T47D (cell line): ENCODE data around the gene VPREB1.
A peak's percentile ranks its signal among the peaks of the same experiment; 100 is the strongest.
"Not testable (repeated sequence)": the region's sequence is repeated elsewhere in the genome, so short reads cannot be mapped to it uniquely, and the experiment has no call there.

ENCODE experiments used
- DNase-seq, 2 experiments: peaks; one replicate each; pipeline versions ENCODE4 v3.0.0 to v3.0.0-alpha.2; 2011 to 2012; ENCODE audit warnings: low read depth in 1 of 2, low spot score in 1 of 2
- JUND ChIP-seq: IDR thresholded peaks from 2 replicates; pipeline ENCODE4 v1.6.1; 2012; ENCODE audit warnings: low read depth
- in situ Hi-C: cut with HindIII; loops from 2 replicates; pipeline ENCODE4 v1.10.0; 2016; ENCODE audit warnings: low sequenced_read_pairs, low pct_unique_long_range_greater_than_20kb

VPREB1 gene

DNA sequence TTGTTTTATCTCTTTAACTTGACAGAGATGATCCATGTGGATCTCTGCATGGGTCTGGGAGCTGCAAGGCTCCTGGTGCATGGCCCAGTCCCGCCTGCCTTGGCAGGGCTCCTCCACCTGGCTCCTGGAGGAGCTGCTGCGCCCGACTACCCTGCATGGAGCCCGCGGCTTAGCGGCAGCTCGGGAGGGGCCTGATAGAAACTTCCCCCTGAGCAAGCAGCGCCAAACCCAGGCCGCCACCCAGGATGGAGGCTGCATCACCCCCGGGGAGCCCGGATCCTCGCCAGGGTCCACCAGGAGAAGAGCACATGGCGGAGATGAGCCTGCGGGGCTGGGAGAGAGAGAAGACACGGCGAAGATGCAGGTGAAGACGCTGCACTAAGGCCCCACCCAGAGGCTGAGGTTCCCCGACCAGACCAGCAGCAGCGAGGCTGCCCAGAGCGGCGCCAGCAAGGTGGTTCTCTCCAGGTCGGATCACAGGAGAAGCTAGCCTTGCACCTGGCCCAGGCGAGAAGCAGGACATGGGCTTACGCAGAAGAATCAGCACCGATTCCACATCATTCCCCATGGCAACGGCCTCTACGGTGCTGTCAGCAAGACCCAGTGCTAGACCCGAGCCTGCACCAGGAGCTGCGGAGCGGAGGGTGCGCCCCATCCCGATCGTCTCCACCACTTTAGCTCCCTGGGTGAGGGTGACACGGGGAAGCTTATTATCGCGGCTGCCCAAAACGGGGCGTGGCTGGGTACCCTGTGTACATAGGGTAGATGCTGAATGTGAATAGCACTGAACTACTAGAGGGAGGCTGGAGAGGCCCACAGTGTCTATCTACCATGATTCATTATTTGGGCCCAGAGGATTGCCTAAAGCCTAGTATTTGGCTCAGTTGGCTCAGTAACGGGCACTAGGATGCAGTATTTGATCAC, 41.3 kb upstream of the VPREB1 start:
- DNase-seq: no peak
- in situ Hi-C loops: no loop called here
- no peak for TF ChIP-seq JUND

- peak; percentile 20 to 73 for DNase-seq
- in situ Hi-C loops: no loop called here
Observed at GRCh38 chr22:22207845-22208564, 36.6 kb upstream of the VPREB1 start.

GRCh38 chr22:22208652-22209051, 35.9 kb upstream of the VPREB1 start:
- in situ Hi-C loops: no loop called here
- no peak for DNase-seq
- no peak for TF ChIP-seq JUND

More at GRCh38 chr22:22207845-22208564, 36.6 kb upstream of the VPREB1 start:
- no peak for TF ChIP-seq JUND

DNA sequence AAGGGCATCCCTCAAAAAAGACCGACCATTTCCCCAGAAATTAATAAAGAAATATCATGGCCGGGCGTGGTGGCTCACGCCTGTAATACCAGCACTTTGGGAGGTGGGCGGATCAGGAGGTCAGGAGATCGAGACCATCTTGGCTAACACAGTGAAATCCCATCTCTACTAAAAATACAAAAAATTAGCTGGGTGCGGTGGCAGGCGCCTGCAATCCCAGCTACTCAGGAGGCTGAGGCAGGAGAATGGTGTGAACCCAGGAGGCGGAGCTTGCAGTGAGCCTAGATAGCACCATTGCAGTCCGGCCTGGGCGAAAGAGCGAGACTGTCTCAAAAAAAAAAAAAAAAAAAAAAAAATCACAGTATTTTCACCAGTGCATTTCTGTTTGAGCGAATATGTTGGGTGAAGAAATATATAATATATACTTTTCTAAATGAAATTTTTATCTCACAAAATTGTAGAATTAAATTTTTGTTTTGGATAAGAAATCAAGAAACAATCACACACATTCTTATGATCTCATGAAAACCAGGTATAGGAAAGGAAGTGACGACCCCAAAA, 35.4 kb upstream of the VPREB1 start:
- DNase-seq, in situ Hi-C loops: not testable (repeated sequence)

DNA sequence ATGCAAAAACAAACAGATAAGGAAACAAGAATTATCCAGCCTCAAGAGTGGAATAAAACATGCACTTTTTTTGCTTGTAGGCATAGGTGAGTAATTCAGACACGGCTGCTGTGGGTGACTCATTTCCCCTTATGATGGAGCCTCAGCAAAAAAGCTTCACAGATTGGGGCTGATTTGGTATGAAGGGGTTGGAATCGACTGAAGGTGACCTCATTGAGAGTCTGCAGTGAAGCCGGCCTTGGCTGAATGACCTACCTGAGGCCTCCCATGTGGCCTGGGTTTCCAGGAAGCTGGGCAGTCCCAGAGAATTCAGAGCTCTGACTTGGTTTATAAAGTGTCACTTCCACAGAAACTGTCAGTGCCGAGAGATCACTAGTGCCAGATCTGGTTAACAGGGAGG, 34.2 kb upstream of the VPREB1 start:
- no peak for DNase-seq
- in situ Hi-C loops: no loop called here
- TF ChIP-seq JUND: no peak

DNA sequence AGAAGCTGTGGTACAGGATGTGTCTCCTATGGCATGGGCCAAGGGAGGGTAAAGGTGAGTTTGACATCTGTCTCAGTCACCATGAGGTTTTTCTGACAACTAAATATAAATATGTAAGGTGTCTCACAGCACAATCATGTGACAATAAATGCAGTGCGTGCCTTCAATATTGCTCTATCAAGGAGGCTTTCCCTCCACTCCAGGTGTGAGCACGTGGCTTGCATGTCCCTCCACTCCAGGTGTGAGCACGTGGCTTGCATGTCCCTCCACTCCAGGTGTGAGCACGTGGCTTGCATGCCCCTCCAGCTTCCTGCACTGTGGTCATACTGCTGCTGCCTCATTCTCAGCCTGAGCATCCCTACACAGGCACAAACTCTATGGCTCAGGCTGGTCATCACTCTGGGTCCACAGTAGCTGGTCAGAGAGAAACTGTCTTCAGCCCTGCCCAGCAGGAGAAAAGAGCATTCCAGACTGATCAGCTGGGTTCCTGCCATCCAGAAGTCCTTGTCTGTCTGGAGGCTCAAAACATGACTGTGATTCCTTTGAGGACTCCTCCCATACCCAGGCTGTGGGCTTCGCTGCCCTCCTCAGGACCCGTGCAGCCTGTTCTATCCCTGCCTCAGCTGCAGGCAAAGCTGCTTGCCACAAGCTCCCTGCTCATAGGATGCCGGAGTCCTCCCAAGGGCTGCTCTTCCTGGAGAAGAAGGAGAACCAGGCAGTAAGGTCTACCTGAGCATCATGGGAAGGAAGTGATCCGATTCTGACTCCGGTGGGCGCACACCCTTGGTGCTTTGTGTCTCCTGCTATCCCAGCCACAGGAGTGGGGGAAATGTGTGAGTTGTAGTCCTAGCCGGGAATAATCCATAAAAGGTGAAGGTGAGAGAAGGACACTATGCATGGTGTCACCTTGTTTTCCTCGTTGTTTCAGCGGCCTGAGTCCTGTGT, 33.4 kb upstream of the VPREB1 start:
- in situ Hi-C loops: no loop called here
- no peak for TF ChIP-seq JUND
- no peak for DNase-seq

DNA sequence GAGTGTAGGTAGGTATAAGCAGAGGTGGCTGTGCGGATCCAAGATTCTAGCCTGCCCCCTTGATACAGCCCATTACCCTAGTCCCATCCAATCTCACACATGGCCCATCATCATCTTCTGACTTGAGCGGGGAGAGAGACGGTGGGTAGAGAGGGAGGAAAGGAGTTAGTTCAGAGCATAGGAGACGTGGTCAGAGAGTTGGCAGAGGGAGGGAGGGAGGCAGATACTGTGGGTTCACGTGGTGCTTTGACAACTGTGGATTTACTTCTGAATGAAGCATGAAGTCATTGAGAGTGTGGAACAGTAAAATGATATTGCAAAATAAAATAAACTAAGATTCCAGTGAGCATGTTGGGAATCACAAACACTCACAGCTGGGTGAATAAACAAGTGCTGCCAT, 31.4 kb upstream of the VPREB1 start:
- TF ChIP-seq JUND: no peak
- in situ Hi-C loops: no loop called here
- DNase-seq: no peak

GRCh38 chr22:22214819-22215329, 29.7 kb upstream of the VPREB1 start:
- in situ Hi-C loops: no loop called here
- no peak for TF ChIP-seq JUND
- DNase-seq: no peak

DNA sequence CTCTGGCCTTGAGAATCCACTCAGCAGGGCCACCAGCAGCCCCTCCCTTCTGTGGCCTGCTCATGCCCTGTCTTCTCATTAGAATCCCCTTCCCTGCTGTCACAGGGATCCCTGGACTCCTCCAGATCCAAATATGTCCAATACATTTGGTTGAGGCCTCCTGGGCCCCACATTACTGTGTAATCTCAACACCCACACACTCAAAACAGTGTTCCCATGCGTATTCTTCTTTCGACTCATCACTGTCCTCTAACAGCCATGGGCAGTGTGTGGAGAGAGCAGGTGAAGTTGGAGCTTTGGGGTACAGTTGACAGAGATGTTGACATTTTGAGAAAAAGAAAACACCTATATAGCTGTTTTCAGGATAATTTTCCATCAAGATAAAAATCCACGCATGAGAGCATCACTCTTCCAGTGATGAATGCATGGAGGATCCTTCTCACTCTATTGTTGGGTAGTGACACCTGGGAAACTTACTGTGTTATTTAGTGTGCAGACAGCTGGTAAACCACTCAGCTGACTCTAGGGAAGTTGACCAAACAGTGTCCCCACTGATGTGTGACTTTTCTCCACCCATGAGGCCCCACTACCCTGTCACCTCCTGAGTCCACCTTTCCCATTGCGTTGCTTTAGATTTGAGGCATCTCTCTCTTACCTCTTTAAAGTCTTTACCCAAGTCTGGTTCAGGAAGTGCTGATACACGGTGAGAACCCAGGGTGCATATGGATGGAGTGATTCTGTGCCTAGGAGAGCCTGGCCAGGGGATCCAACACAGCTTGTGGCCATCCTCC, 28.7 kb upstream of the VPREB1 start:
- in situ Hi-C loops: no loop called here
- no peak for DNase-seq
- no peak for TF ChIP-seq JUND

GRCh38 chr22:22216450-22216959, 28.1 kb upstream of the VPREB1 start:
- TF ChIP-seq JUND: no peak
- in situ Hi-C loops: no loop called here
- no peak for DNase-seq

DNA sequence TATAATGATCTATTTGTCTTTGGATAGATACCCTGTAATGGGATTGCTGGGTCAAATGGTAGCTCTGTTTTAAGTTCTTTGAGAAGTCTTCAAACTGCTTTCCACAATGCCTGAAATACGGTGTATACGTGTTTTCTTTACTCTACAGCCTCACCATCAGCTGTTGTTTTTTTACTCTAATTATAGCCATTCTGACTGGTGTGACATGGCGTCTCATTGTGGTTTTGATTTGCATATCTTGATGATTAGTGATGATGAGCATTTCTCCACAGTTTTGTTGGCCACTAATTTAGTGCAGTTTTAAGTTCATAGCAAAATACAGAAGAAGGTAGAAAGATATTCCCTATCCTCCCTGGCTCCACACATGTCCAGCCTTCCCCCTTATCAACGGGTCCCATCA, 26.3 kb upstream of the VPREB1 start:
- in situ Hi-C loops: no loop called here
- TF ChIP-seq JUND: no peak
- no peak for DNase-seq
